NCI-H748 (cell line): ENCODE results near the gene ITGA7.
"Not testable (repeated sequence)": the region's sequence is repeated elsewhere in the genome, so short reads cannot be mapped to it uniquely, and the experiment has no call there.

Source experiments
- DNase-seq: peaks from one replicate; lab custom pipeline; 2025; ENCODE audit not compliant: unreplicated experiment; lab: John Stamatoyannopoulos, UW

The ITGA7 gene

DNA sequence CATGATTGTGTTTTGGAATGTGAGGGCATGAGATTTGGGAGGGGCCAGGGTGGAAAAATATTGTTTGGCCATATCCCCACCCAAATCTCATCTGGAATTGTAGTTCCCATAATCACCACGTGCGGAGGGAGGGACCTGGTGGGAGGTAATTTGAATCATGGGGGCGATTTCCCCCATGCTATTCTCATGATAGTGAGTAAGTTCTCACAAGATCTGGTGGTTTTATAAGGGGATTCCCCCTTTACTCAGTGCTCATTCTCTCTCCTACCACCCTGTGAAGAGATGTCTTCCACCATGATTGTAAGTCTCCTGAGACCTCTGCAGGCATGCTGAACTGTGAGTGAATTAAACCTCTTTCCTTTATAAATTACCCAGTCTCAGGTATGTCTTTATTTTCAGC is 55.4 kb downstream of the ITGA7 start:
- no peak for DNase-seq

DNA sequence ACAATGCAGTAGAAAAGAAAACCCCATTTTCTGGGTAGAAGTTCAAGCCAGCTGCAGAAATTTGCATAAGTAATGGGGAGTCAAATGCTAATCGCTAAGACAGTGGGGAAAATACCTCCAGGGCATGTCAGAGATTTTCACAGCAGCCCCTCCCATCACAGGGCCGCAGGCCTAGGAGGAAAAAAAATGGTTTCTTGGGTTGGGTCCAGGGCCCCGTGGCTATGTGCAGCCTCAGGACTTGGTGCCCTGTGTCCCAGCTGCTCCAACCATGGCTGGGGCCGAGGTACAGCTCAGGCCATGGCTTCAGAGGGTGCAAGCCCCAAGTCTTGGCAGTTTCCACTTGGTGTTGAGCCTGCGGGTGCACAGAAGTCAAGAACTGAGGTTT is 56.4 kb downstream of the ITGA7 start:
- no peak for DNase-seq

DNA sequence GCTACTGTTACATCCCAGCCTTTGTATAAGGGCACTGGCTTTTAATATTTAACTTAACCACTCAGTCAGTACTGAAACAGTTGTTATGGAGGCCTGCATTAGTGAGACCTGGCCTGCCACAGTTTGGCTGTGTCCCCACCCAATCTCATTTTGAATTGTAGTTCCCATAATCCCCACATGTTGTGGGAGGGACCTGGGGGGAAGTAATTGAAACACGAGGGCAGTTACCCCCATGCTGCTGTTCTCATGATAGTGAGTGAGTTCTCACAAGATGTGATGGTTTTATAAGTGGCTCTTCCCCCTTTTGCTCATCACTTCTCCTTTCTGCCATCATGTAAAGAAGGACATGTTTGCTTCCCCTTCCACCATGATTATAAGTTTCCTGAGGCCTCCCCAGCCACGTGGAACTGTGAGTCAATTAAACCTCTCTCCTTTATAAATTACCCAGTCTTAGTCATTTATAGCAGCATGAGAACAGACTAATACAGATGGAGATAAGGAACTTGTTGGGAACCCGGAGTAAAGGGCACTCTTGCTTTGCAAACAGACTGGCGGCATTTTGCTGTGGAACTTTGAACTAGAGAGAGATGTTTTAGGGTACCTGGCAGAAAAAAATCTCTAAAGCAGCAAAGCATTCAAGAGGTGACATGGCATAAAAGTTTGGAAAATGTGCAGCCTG is 56.9 kb downstream of the ITGA7 start:
- DNase-seq: not testable (repeated sequence)

DNA sequence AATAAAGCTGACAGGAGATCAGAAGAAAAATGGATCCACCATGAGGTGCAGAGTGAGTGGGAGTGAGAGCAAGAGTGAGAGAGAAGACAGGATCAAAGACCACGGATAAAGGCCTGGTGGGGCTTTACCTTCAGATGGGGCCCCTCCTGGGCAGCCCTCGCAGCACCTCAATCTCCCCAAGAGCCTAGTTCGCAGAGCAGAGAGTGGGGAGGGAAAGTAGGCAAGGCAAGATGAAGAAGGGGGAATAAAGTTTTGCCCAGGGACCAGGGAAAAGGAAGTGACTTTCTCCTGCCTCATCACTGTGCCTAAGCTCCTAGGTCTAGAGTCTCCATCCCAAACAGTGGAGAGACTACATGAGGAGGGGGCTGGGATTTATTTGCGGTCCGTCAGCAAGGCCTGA is 60.7 kb downstream of the ITGA7 start:
- DNase-seq: no peak

DNA sequence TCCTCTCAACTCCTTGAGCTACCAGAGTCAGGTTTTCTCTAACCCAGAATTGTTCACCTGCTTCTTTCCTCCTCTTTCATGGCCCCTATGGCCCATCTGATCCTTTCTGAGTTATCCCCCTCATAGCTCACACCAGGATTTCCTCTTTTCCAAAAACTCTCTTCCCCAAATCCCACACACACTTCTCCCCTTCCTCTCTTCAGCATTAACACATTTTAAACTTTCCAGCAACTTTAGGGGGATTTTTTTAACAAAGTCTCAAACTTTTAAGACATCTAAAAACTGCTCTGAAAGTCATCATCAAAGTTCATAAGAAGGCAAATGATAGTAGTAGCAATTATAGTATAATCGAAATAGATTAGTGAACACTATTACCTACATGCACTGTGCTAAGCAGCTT is 63.1 kb downstream of the ITGA7 start:
- DNase-seq: no peak

DNA sequence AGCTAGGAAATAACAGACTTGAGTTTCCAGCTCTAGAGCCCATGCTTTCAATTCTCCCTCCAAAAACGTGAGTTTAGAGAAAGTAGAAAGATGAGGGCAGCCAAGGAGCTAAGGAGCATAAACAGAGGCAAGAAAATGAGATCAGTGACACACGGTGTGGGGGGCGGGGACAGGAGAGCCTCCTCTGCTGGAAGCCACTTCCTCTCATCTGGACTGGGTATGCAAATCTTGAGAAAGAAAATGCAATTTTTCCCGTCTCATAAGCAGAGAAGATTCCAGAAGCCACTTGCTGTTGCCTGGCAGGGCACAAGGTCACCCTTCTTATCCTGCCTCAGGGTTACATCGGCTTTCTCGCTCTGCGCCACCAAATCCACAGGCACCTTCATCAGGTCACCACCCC is 65.0 kb downstream of the ITGA7 start:
- no peak for DNase-seq

DNA sequence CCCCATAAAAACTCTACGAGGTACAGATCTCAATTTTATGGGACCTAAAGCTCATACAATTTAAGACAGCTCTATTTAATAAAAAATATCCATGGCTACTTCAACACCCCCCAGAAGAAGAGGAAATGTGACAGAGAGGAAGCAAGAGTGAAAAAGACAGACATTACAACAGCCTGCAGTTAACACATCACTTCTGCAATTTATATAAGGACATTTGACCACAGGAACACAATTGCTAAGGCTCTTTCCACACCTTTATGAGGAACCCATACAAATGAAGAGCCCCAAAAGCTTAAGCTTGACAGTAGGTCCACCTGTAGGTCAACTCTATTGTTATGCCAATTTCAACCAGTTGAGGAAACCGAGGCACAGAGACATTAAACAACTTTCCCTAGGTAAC is 65.4 kb downstream of the ITGA7 start:
- DNase-seq: no peak

DNA sequence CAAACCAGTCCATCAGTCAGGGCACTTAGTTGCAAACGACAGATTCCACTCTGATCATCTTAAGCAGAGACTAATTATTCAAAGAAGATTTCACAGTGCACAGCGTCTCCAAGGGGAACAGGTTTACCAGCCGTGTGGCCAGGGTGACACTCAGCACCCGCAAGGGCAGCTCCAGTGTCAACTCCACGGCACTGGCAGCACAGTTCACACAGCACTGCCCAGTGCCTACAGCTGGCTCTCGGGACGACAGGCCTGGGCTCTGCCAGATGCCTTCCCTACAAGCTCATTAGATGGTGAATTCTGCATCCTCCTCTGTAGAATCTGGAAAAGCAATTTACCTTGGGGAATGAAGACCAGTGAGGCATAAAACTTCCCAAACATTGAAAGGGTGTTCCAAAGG is 66.1 kb downstream of the ITGA7 start:
- DNase-seq: no peak

DNA sequence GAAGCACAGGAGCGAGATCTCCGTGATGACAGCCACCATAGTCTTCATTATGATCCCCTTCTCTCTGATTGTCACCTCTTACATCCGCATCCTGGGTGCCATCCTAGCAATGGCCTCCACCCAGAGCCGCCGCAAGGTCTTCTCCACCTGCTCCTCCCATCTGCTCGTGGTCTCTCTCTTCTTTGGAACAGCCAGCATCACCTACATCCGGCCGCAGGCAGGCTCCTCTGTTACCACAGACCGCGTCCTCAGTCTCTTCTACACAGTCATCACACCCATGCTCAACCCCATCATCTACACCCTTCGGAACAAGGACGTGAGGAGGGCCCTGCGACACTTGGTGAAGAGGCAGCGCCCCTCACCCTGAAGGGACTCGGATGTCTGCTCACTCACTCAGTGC is 70.2 kb downstream of the ITGA7 start:
- no peak for DNase-seq

DNA sequence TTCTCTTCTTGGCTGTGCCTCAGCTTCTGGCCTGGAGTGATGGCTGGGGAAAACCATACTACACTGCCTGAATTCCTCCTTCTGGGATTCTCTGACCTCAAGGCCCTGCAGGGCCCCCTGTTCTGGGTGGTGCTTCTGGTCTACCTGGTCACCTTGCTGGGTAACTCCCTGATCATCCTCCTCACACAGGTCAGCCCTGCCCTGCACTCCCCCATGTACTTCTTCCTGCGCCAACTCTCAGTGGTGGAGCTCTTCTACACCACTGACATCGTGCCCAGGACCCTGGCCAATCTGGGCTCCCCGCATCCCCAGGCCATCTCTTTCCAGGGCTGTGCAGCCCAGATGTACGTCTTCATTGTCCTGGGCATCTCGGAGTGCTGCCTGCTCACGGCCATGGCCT is 70.9 kb downstream of the ITGA7 start, which contains the start of gene OR10P1:
Gene OR10P1, plus strand, starts transcription at position 40 of the 400 bp plus-strand sequence. Its CDS starts 0 bp downstream, at position 40.
- DNase-seq: no peak

DNA sequence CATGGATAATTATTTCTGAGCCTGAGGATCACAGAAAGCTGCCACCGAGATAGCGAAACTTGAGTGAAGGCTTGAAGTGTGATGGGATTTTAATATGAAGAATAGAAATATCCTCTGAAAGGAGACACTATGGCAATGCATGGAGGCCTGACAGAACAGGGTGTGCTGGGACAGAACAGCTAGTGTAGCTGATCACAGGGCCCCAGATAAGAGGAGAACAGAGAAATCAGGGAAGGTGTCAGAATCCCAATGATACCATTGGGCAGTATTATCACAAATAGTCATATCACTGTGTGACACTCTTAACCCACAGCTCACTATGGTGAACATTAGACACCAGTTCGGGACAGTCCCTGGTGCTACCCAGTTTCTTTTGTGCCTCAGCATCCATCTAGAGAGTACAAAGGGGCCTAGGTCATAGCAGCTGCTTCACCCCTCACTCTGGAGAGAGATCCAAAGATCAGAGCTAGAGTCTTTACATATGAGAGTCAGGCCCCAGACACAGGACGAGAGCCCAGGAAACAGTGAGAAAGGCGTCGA is 71.5 kb downstream of the ITGA7 start:
- no peak for DNase-seq
